Retinal pigment epithelial cell (primary cell): ENCODE data around the gene UST.
"Not testable (repeated sequence)": the region's sequence is repeated elsewhere in the genome, so short reads cannot be mapped to it uniquely, and the experiment has no call there.

ENCODE experiments used
- DNase-seq: peaks from one replicate; pipeline ENCODE4 v3.0.0-alpha.2; 2010; ENCODE audit warnings: low read depth
- H3K4me3 ChIP-seq: 2 replicates; pipeline ENCODE4 v1.5.1; 2011; ENCODE audit warnings: mild to moderate bottlenecking, low read length, control low read depth, moderate library complexity
- CTCF ChIP-seq: conservative IDR thresholded peaks from 2 replicates; pipeline ENCODE4 v1.5.1; 2011; ENCODE audit warnings: low read depth, low read length, control low read depth, inconsistent platforms

UST gene

GRCh38 chr6:148758492-148758891 lies 11.7 kb downstream of the UST start:
- no peak for DNase-seq
- no peak overlapping the region for H3K4me3 ChIP-seq
- no peak for TF ChIP-seq CTCF

- TF ChIP-seq CTCF, result no peak
- H3K4me3 ChIP-seq, result no peak overlapping the region
- no peak for DNase-seq
These were observed 13.4 kb downstream of the UST start for GRCh38 chr6:148760258-148760534.

DNA sequence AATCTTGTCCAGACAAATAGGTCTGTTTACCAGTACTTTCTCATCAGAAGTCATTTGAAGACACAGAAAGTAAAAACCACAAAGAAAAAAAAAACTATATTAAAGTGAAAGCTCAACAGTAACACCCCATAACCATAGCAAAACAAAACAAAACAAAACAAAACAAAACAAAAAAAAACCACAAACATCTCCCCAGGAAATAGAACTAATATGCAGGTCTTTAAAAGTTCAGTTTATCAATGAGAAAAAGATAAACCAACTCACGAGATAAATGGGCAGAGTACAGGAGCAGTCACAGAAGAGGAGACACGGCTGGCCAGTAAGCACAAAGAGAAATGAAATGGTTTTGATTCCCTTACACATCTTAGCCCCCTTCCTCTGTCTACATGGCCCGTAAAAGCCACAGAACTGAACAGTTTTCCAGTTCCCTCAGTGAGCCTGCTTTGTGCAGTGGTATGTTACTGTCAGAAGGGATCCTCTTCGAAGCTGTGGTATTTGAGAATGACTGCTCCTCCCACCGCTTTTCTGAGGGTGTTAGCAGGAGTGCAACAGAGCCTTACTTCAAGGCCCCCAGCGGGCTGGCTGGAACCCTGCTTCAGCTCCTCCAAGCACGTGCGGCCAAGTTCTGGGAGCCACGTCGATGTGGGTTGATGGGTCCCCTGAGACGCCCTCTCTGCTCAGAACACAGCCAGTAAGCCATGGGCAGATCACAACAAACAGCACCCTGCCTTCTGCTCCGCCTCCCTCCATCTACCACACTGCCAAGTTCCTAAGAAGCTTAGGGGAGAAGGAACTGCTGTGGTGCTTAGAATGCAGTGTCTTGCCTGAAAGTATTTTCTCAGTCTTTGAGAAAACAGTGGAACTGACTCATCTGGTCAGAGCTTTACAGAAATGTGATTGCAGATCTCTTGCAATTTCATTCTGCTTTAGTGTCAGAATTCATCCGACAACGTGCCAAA lies 14.0 kb downstream of the UST start:
- no peak for TF ChIP-seq CTCF
- DNase-seq, result peak; percentile 88
- H3K4me3 ChIP-seq, result peak overlapping the region; percentile 44

DNA sequence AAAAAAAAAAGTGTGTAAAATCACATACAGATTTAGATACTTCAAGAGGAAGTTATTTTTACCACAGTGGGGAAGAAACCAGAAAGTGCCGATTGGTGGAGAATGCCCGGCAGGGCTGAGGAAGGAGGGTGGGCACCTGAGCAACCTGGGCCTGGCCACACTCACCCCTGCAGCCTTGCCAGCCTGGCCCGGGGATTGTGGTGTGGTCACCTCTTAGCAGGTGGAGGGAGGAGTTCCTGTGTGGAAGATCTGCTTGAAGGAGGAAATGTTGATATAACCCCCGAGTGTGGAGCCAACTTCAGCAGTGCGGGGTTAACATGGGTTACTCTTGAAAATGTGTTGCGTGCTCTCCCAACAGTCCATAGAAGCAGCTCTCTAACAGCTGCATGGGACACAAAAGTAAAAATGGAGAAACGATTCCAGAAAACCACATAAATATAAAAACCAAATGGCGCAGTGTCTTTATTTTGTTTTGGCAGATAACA lies 14.7 kb downstream of the UST start:
- H3K4me3 ChIP-seq, result peak overlapping the region; percentile 44
- no peak for TF ChIP-seq CTCF
- no peak for DNase-seq

DNA sequence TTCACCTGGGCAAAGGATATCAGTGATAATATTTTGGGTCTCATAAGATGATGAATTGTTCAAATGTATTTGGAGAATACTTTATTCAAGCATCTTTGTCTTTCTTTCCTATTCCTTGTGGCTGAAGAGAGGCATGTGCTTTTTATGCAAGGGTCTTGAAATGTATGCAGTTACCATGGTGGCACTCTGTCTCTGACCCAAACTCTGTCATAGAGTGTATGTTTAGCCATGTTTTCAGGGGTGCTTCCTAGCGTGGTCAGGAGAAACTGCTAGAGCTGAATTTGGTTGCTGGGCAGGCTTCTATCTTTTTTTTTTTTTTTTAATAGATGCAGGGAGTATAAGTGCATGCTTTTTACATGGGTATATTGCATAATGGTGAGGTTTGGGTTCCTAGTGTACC lies 15.4 kb downstream of the UST start:
- H3K4me3 ChIP-seq, result no peak overlapping the region
- no peak for TF ChIP-seq CTCF
- no peak for DNase-seq

- DNase-seq, H3K4me3 ChIP-seq: not testable (repeated sequence)
These were observed 17.6 kb downstream of the UST start for GRCh38 chr6:148764259-148765020.

DNA sequence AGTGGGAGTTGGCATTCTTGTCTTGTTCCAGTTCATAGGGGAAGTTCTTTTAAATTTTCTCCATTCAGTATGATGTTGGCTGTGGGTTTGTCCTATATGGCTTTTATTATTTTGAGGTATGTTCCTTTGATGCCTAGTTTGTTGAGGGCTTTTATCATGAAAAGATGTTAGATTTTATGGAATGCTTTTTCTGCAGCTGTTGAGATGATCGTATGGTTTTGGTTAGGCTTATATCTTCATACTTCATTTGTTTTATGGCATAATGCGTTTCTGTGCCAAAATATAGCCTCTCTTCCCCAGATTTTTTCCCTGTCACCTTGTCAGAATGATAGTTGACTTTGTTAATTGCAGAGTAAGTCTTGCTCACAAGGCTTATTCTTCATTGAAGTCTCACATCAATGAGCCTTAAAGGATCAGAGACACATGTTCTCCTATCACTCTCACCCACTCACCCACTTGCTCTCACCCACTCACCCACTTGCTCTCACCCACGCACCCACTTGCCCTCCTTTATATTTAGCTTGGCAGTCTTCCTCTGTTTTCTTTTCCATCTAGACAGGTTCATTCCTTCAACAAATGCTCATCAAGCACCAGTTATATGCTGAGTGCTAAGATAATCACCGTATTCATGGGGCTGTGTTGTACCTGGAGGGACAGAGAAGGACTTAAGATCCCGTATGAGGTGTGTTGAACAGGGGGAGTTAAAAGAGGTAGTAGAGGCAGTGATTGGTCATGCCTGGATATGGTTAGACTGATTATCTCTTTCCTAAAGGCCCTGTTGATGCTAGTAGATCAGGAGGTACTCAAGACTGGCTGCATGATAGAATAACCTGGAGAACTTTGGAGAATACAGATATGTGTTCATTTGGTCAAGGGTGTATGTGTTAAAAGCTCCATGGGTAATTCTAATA lies 19.3 kb downstream of the UST start:
- H3K4me3 ChIP-seq, result no peak overlapping the region
- no peak for TF ChIP-seq CTCF
- no peak for DNase-seq
